K562 (cell line): Measurements from ENCODE around the gene ZNF546. TPM values are rescaled to one million over a fixed set of nuclear protein-coding genes. Genes with fewer than 3 reads are reported as not detected.

Experiments
- AFF1 ChIP-seq, 2 experiments: fragments of 450-650 bp; IDR thresholded peaks; 2 replicates each; pipeline ENCODE4 v1.6.1; 2018; ENCODE audit warnings: mild to moderate bottlenecking in 2 of 2, low read depth in 1 of 2; ENCODE audit not compliant: partially characterized antibody in 2 of 2
- CXXC5 ChIP-seq: fragments of 250-450 bp; sonication (Bioruptor Pico); IDR thresholded peaks from 2 replicates; pipeline ENCODE4 v1.8.0; 2022; ENCODE audit warnings: inconsistent platforms, mild to moderate bottlenecking, moderate library complexity
- E2F6 ChIP-seq, 2 experiments: IDR thresholded peaks; 2 replicates each; pipeline ENCODE4 v1.6.1; 2011; ENCODE audit warnings: borderline replicate concordance in 1 of 2, control low read depth in 1 of 2, low read depth in 1 of 2, low read length in 1 of 2, mild to moderate bottlenecking in 1 of 2, mixed read lengths in 1 of 2, moderate library complexity in 1 of 2; ENCODE audit not compliant: insufficient read depth in 1 of 2, insufficient read length in 1 of 2, poor library complexity in 1 of 2, severe bottlenecking in 1 of 2; ENCODE audit errors: extremely low read depth in 1 of 2
- ELK1 ChIP-seq: sonication (generic); formaldehyde crosslinking; IDR thresholded peaks from 2 replicates; pipeline ENCODE4 v1.8.1; 2022; ENCODE audit warnings: missing genetic modification reagents
- MNT ChIP-seq, 2 experiments: fragments of 450-650 bp; conservative IDR thresholded peaks; 2 replicates each; pipeline ENCODE4 v1.6.1; 2017; ENCODE audit warnings: mild to moderate bottlenecking in 2 of 2, moderate library complexity in 2 of 2
- MYC ChIP-seq, 2 experiments: fragments of 250-450 bp in 1 of 2; sonication (Bioruptor Pico) in 1 of 2; IDR thresholded peaks; 2 replicates each; pipeline versions ENCODE4 v1.5.1 to v1.6.1; 2012 to 2021; ENCODE audit warnings: low read depth in 2 of 2, borderline replicate concordance in 1 of 2, improper control_type of control experiment in 1 of 2, low read length in 1 of 2, mild to moderate bottlenecking in 1 of 2, moderate library complexity in 1 of 2
- POLR2A ChIP-seq: fragments of 450-650 bp; conservative IDR thresholded peaks from 2 replicates; pipeline ENCODE4 v1.6.1; 2016
- SRF ChIP-seq, 2 experiments: fragments of 250-450, 450-650 bp in 1 of 2; sonication (Bioruptor Pico) in 1 of 2; sonication (generic) in 1 of 2; formaldehyde crosslinking; IDR thresholded peaks; 2 replicates each; pipeline versions ENCODE4 v1.5.0 to v1.5.1; 2020 to 2022; ENCODE audit warnings: mild to moderate bottlenecking in 1 of 2, missing genetic modification reagents in 1 of 2
- TCF7 ChIP-seq: sonication (generic); IDR thresholded peaks from 2 replicates; pipeline ENCODE4 v1.6.1; 2016; ENCODE audit warnings: antibody characterized with exemption, borderline replicate concordance
- TEAD1 ChIP-seq, 2 experiments: fragments of 450-650 bp in 1 of 2; sonication (generic) in 1 of 2; formaldehyde crosslinking; IDR thresholded peaks; 2 replicates each; pipeline versions ENCODE4 v1.4.0 to v1.8.0; 2020 to 2022; ENCODE audit warnings: mild to moderate bottlenecking in 2 of 2, missing genetic modification reagents in 1 of 2
- ZFP91 ChIP-seq: sonication (generic); formaldehyde crosslinking; IDR thresholded peaks from 2 replicates; pipeline ENCODE4 v1.8.0; 2022; ENCODE audit warnings: mild to moderate bottlenecking, missing genetic modification reagents
- ZFX ChIP-seq: sonication (generic); formaldehyde crosslinking; IDR thresholded peaks from 2 replicates; pipeline ENCODE4 v1.8.0; 2022; ENCODE audit warnings: mild to moderate bottlenecking, missing genetic modification reagents, moderate library complexity
- polyA plus RNA-seq, 8 experiments: library from polyadenylated mRNA; depleted of rRNA in 4 of 8; stranded (reverse) in 5 of 8; unstranded in 3 of 8; fragments of >200 nt; fragmentation: Nextera tagmentation in 2 of 8; fragmentation: Illumina TruSeq in 1 of 8; extraction: Ambion mirVana in 2 of 8; extraction: Trizol in 1 of 8; gene quantifications; 2 replicates each; pipeline versions ENCODE4 v1.2.1 to v1.2.3, GENCODE V29; 2011 to 2014; ENCODE audit warnings: inconsistent platforms in 1 of 8, missing spikeins in 1 of 8
- total RNA-seq, 7 experiments: library from RNA; depleted of rRNA in 6 of 7; stranded (reverse); fragments of >200 nt in 6 of 7; fragmentation: Illumina TruSeq in 2 of 7; extraction: Trizol in 2 of 7; gene quantifications; 2 replicates each; pipeline versions ENCODE4 v1.2.1 to v1.2.3, GENCODE V29; 2011 to 2021; ENCODE audit warnings: low replicate concordance in 1 of 7

Gene ZNF546
- total and polyA plus RNA-seq, 9 of the 15 experiments (the other 6 are each of a cell fraction or from before 2014, with no cell fraction given) = 0.73 to 5.1 (median 2.2) TPM

- peak in 1 of 2 experiments; percentile 83 for TF ChIP-seq AFF1 (IDR thresholded peaks at IDR 0.05; ENCODE audit: low read depth in 1 of 2, partially characterized antibody in 2 of 2)
- peak in 1 of 2 experiments; percentile 27; a peak in 1 of 4 replicates for TF ChIP-seq TEAD1 (CRISPR knock-in tag; IDR thresholded peaks at IDR 0.05)
- no peak for TF ChIP-seq ZFP91 (CRISPR knock-in tag)
- peak; percentile 53 for TF ChIP-seq ZFX (CRISPR knock-in tag)
- peak; percentile 51 to 59 for TF ChIP-seq E2F6 (IDR thresholded peaks at IDR 0.05; ENCODE audit: borderline replicate concordance in 1 of 2, extremely low read depth in 1 of 2, insufficient read depth in 1 of 2, insufficient read length in 1 of 2, low read depth in 1 of 2, low read length in 1 of 2, poor library complexity in 1 of 2, severe bottlenecking in 1 of 2)
- TF ChIP-seq SRF (CRISPR knock-in tag; IDR thresholded peaks at IDR 0.05) = no peak
- TF ChIP-seq MNT (conservative IDR thresholded peaks at IDR 0.05) = peak; percentile 31 to 57; a peak in 2 of 4 replicates
- no peak for TF ChIP-seq ELK1 (CRISPR knock-in tag)
- TF ChIP-seq CXXC5 = peak; percentile 78
- peak; percentile 69 for TF ChIP-seq POLR2A
- TF ChIP-seq TCF7 = peak; percentile 60; the same call in 1 of the 2 replicates
- TF ChIP-seq MYC (IDR thresholded peaks at IDR 0.05; ENCODE audit: low read depth, low read length) = peak; percentile 47; the same call in 1 of the 2 replicates
- TF ChIP-seq MYC (CRISPR knock-in tag; IDR thresholded peaks at IDR 0.05; ENCODE audit: borderline replicate concordance, low read depth) = no peak
Measured at GRCh38 chr19:40055832-40056504, 59.1 kb downstream of the ZNF546 start, which contains the start of gene ZNF780B (continued).
